OCI-LY1 (cell line): ENCODE data around the gene AGO1.

Source experiments
- EZH2 ChIP-seq: fragments of 200-600 bp; sonication (generic), shearing (Covaris generic); IDR thresholded peaks from 2 replicates; pipeline ENCODE4 v1.8.0; 2017; ENCODE audit warnings: borderline replicate concordance, mixed run types, mild to moderate bottlenecking, antibody characterized with exemption, low read length, moderate library complexity, mixed read lengths
- TF ChIP-seq, protein P1 (sequence below): fragments of 200-600 bp; sonication (generic), shearing (Covaris generic); IDR thresholded peaks from 2 replicates; pipeline ENCODE4 v1.5.1; 2017; ENCODE audit warnings: mild to moderate bottlenecking, antibody characterized with exemption, low read length, moderate library complexity, mixed read lengths

DNA sequence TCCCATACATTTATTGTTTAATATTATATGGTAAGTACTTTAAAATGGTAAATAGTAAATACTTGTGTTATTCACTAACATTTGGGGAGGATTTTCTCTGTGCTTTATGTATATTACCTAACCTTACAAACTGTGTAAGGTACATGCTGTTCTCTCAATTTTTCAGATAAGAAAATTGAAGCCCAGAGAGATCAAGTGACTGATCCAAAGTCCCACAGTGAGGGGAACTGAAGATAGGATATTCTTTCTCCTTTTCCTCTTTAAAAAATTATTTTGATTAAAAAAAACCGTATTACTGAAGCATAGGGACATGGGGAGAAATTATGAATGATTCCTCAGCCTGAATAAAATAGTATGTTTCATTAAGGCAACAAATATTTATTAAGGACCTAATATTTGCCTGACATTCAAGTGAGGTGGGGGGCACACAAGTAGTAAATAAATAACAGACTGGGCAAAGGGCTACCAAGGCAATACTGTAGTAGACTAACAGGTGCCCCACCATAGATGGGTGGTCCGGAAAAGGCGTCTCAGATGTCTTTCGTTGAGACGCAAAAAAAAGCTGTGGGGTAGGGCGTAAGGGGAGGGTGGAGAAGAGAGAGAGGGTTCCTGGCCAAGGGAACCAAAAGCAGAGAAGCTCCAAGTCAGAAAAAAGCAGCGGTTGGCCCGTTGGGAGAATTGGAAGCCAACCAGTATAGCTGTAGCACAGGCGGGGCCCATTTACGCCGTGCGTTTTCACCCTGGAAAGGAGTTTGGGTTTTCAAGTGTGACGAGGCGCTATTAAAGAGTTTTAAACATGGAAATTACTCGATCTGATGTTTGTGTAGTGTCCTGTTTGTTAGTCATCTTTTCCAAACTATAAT, 47.0 kb downstream of the AGO1 start:
- TF ChIP-seq, protein P1, sequence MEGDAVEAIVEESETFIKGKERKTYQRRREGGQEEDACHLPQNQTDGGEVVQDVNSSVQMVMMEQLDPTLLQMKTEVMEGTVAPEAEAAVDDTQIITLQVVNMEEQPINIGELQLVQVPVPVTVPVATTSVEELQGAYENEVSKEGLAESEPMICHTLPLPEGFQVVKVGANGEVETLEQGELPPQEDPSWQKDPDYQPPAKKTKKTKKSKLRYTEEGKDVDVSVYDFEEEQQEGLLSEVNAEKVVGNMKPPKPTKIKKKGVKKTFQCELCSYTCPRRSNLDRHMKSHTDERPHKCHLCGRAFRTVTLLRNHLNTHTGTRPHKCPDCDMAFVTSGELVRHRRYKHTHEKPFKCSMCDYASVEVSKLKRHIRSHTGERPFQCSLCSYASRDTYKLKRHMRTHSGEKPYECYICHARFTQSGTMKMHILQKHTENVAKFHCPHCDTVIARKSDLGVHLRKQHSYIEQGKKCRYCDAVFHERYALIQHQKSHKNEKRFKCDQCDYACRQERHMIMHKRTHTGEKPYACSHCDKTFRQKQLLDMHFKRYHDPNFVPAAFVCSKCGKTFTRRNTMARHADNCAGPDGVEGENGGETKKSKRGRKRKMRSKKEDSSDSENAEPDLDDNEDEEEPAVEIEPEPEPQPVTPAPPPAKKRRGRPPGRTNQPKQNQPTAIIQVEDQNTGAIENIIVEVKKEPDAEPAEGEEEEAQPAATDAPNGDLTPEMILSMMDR: no peak
- TF ChIP-seq EZH2: no peak
